Colonic mucosa (tissue), 4 donors: ENCODE results near the gene MOXD1. TPM values are rescaled to one million over a fixed set of nuclear protein-coding genes. Genes with fewer than 3 reads are reported as not detected.

Experiments
- DNase-seq: peaks from one replicate; pipeline ENCODE4 v3.0.0-alpha.2; 2020
- H3K27ac ChIP-seq: fragments of 200-600 bp; one replicate; pipeline ENCODE4 v1.8.0; 2021
- H3K27me3 ChIP-seq: fragments of 200-600 bp; one replicate; pipeline ENCODE4 v1.8.0; 2021
- H3K36me3 ChIP-seq: fragments of 200-600 bp; one replicate; pipeline ENCODE4 v1.8.0; 2021
- H3K4me1 ChIP-seq: fragments of 200-600 bp; one replicate; pipeline ENCODE4 v1.8.0; 2021; ENCODE audit warnings: mild to moderate bottlenecking
- H3K4me3 ChIP-seq: fragments of 200-600 bp; one replicate; pipeline ENCODE4 v1.8.0; 2021
- H3K9ac ChIP-seq, 2 donors: one replicate each; pipeline ENCODE4 v1.7.0; 2013; ENCODE audit warnings: control low read depth in 2 of 2, low read depth in 2 of 2, low read length in 2 of 2
- H3K9me3 ChIP-seq: fragments of 200-600 bp; one replicate; pipeline ENCODE4 v1.8.0; 2021
- intact Hi-C: fragments of 100-400 bp; cut with DNase I; formaldehyde crosslinking; loops from one replicate; pipeline ENCODE4 v1.14.1; 2022
- total RNA-seq, 2 donors: library from RNA; stranded (reverse); fragmentation: NEBNext Ultra II Directional in 1 of 2; extraction: Animal tissue kit (Norgen Biotek cat#: 25700) in 1 of 2; gene quantifications; one replicate each; pipeline ENCODE4 v1.2.1, GENCODE V29; 2021
- TF ChIP-seq, protein P1 (sequence below): fragments of 200-600 bp; IDR thresholded peaks from one replicate; pipeline ENCODE4 v1.8.0; 2022; ENCODE audit warnings: antibody characterized with exemption, mild to moderate bottlenecking
- donor health status: healthy.
- donor health status: DM: no; HTN: no; CAD: no.
- donor health status: DM: no; HTN: no; CAD: no.

MOXD1 gene
- total RNA-seq, 2 donors from 2014 or later = 2.3 to 5.6 TPM

DNA sequence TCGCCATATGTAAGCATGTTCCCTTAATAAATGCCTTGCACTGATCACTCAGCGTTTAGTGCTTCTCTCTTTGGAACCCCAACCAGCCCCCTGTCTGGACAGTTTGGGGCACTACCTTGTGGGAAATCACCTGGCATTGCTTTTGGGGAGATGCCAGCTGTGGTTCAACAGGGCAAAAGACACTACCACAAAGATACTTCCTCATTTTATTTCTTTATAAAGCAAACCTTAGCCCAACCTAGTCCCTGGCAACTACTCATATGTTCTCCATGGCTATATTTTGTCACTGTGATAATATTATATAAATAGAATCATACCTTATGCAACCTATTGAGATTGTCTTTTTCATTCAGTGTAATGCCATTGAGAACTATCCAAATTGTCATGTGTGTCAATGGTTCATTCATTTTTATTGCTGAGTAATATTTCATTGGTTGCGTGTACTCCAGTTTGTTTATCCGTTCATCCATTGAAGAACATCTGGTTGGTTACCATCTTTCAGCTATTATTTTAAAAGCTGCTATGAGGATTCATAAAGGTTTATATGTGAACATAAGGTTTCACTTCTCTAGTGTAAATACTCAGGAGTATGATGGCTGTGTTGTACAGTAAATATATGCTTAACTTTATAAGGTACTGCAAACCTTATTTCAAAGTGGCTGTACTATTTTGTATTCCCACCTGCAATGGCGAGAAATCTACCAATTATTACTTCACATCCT is 114.8 kb downstream of the MOXD1 start:
- no peak overlapping the region for H3K9ac ChIP-seq
- intact Hi-C loops = no loop called here
- no peak overlapping the region for H3K4me3 ChIP-seq
- H3K9me3 ChIP-seq = no peaks in the 10 kb centered on the region
- H3K36me3 ChIP-seq = no peaks in the 10 kb centered on the region
- no peaks in the 10 kb centered on the region for H3K27me3 ChIP-seq
- peak overlapping the region; percentile 14 for H3K27ac ChIP-seq
- H3K4me1 ChIP-seq = peaks cover 5% of the 10 kb centered on the region
- DNase-seq = peak; percentile 25
- TF ChIP-seq, protein P1, sequence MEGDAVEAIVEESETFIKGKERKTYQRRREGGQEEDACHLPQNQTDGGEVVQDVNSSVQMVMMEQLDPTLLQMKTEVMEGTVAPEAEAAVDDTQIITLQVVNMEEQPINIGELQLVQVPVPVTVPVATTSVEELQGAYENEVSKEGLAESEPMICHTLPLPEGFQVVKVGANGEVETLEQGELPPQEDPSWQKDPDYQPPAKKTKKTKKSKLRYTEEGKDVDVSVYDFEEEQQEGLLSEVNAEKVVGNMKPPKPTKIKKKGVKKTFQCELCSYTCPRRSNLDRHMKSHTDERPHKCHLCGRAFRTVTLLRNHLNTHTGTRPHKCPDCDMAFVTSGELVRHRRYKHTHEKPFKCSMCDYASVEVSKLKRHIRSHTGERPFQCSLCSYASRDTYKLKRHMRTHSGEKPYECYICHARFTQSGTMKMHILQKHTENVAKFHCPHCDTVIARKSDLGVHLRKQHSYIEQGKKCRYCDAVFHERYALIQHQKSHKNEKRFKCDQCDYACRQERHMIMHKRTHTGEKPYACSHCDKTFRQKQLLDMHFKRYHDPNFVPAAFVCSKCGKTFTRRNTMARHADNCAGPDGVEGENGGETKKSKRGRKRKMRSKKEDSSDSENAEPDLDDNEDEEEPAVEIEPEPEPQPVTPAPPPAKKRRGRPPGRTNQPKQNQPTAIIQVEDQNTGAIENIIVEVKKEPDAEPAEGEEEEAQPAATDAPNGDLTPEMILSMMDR = no peak

DNA sequence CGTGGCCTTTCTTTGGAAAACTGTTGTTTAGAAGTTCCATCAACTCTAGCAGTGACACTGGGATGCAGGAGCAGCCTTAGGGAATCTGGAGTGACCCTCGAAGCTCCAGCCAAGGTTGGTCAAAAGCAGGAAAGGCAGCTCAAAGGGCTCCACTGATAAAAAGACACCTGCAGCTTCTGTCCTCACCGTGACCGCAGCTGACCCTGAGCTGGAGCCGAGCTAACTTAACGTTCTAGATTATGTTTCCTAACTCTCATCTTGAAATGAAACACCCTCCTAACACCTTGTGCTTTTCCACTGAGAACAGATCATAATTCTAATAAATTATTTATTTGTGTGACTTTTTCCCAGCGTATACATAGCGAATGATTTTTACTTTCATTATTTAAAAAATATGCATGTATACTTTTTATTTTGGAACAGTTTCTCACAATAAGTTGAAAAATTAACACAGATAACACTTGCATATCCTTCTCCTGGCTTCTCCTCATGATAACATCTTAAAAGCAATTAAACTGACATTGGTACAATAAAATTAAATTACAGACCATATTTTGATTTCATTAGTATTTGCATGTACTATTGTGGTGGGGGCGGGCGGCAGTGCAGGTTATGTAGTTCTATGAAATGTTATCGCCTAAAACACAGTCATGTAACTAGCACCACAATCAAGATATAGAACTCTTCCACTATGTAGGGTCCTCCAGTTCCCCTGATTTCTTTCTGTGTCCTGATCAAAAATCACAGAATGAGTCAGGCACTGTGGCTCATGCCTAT is 116.1 kb downstream of the MOXD1 start:
- intact Hi-C loops = no loop called here
- Histone ChIP-seq H3K27ac (no peak overlapping the region), H3K9me3 (no peaks in the 10 kb centered on the region), H3K9ac (no peak overlapping the region), H3K27me3 (no peaks in the 10 kb centered on the region), H3K36me3 (no peaks in the 10 kb centered on the region), H3K4me1 (peaks cover 5% of the 10 kb centered on the region), H3K4me3 (no peak overlapping the region)
- TF ChIP-seq, protein P1 = no peak
- no peak for DNase-seq

DNA sequence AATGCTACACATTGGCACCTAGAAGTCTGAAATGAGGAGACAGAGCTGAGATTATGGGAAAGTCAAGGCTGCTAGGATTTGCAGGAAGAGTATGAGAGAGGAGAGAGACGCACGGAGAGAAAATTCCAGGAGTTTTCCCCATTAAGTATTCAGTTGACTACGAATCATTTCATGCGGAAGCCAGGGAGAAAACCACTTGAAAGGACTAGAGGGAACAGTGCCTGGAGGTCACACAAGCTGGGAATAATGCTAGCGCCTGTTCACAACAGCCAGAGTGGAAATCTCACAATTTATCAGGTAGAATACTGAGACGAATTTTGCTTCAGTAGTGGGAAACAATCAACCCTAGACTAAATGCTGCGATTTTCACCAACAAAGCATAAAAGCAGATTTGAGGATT is 118.6 kb downstream of the MOXD1 start:
- Histone ChIP-seq H3K4me3 (no peak overlapping the region), H3K9me3 (no peaks in the 10 kb centered on the region), H3K9ac (no peak overlapping the region), H3K4me1 (peaks cover 5% of the 10 kb centered on the region), H3K36me3 (no peaks in the 10 kb centered on the region), H3K27ac (no peak overlapping the region), H3K27me3 (no peaks in the 10 kb centered on the region)
- intact Hi-C loops = no loop called here
- TF ChIP-seq, protein P1 = no peak
- no peak for DNase-seq

DNA sequence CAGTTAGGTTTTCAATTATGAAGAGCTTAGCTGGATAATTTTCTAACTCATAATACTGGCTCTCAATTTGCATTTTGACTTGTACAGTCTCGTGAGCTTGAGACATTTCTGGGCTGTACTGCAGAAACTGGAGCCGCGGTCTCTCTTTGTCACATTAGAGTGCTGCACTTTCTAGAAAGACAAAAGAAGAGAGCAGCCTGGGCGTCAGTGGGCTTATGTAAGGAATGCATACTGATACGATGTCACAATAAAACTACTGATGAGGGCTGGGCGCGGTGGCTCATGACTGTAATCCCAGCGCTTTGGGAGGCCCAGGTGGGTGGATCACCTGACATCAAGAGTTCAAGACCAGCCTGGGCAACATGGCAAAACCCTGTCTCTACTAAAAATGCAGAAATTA is 120.8 kb downstream of the MOXD1 start:
- Histone ChIP-seq H3K27me3 (no peaks in the 10 kb centered on the region), H3K9ac (no peak overlapping the region), H3K27ac (no peak overlapping the region), H3K36me3 (no peaks in the 10 kb centered on the region), H3K4me3 (no peak overlapping the region), H3K4me1 (no peaks in the 10 kb centered on the region), H3K9me3 (no peaks in the 10 kb centered on the region)
- TF ChIP-seq, protein P1 = no peak
- intact Hi-C loops = no loop called here
- no peak for DNase-seq

DNA sequence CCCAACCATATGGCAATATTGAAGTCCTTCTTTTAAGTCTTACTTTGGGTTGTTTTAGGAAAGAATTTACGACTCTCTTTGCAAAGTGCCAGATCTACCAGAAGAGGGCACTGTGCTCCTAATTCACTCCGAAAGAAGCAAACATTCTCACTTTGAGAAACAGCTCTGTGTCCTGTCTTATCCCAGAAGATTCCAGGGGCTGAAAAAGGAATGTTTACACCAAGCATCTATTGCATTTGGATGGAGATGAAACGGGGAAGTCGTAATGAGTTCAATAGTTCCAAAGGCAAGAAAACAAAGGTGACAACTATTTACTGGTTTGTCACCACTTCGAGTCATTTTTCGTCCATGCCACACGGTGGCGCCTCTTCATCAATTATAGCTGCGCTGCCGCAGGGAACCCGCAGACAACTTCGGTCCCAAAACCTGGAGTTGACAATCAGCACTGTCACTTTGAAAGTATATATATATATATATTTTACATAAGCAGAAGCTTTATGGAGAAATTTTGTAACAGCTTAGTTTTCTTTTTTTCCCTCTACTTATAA is 121.6 kb downstream of the MOXD1 start:
- TF ChIP-seq, protein P1 = peak; percentile 90
- Histone ChIP-seq H3K36me3 (no peaks in the 10 kb centered on the region), H3K9ac (peak overlapping the region in 1 of 2 donors; percentile 23), H3K4me1 (no peaks in the 10 kb centered on the region), H3K9me3 (no peaks in the 10 kb centered on the region), H3K27me3 (no peaks in the 10 kb centered on the region), H3K4me3 (no peak overlapping the region), H3K27ac (no peak overlapping the region)
- DNase-seq = peak; percentile 74
- intact Hi-C loops = no loop called here
